Sigmoid colon (tissue), 7 donors: ENCODE results near the gene VPS29. TPM values are rescaled to one million over a fixed set of nuclear protein-coding genes. Genes with fewer than 3 reads are reported as not detected.
"Not testable (repeated sequence)": the region's sequence is repeated elsewhere in the genome, so short reads cannot be mapped to it uniquely, and the experiment has no call there.

Experiments used
- DNase-seq: peaks from one replicate; pipeline ENCODE4 v3.0.0-alpha.2; 2019
- H3K27ac ChIP-seq, 4 donors: fragments of 200-600 bp; sonication (generic); one replicate each; pipeline ENCODE4 v1.5.1; 2016 to 2019; ENCODE audit warnings: mild to moderate bottlenecking in 1 of 4
- H3K27me3 ChIP-seq, 3 donors: fragments of 200-600 bp; sonication (generic); one replicate each; pipeline ENCODE4 v1.5.1; 2019; ENCODE audit warnings: mild to moderate bottlenecking in 1 of 3
- H3K36me3 ChIP-seq, 4 donors: fragments of 200-600 bp; sonication (generic); one replicate each; pipeline ENCODE4 v1.5.1; 2016 to 2019
- H3K4me1 ChIP-seq, 4 donors: fragments of 200-600 bp; sonication (generic); one replicate each; pipeline ENCODE4 v1.5.1; 2017 to 2019
- H3K4me3 ChIP-seq, 4 donors: fragments of 200-600 bp; sonication (generic); one replicate each; pipeline ENCODE4 v1.5.1; 2017 to 2019; ENCODE audit warnings: mild to moderate bottlenecking in 2 of 4, moderate library complexity in 1 of 4
- H3K9me3 ChIP-seq, 4 donors: fragments of 200-600 bp in 3 of 4; sonication (generic) in 3 of 4; one replicate each; pipeline versions ENCODE4 v1.5.1 to v1.6.1; 2013 to 2019
- CTCF ChIP-seq, 4 experiments: fragments of 450-650 bp in 3 of 4; fragments of 200-600 bp in 1 of 4; IDR thresholded peaks; one replicate each; pipeline ENCODE4 v1.5.1; 2016 to 2019; ENCODE audit warnings: antibody characterized with exemption in 4 of 4, mild to moderate bottlenecking in 3 of 4, moderate library complexity in 2 of 4
- EP300 ChIP-seq, 4 donors: sonication (generic); formaldehyde crosslinking; IDR thresholded peaks; one replicate each; pipeline ENCODE4 v1.6.1; 2017; ENCODE audit warnings: antibody characterized with exemption in 4 of 4
- POLR2A ChIP-seq, 2 donors: fragments of 450-650 bp; IDR thresholded peaks; one replicate each; pipeline ENCODE4 v1.6.1; 2016; ENCODE audit warnings: antibody characterized with exemption in 2 of 2, mild to moderate bottlenecking in 2 of 2, moderate library complexity in 2 of 2
- POLR2AphosphoS5 ChIP-seq, 4 donors: sonication (generic); formaldehyde crosslinking; IDR thresholded peaks; one replicate each; pipeline ENCODE4 v1.6.1; 2017; ENCODE audit warnings: antibody characterized with exemption in 4 of 4
- WGBS, 2 donors: extraction: QIAGEN DNeasy Blood & Tissue Kit; methylation state at CpG; one replicate each; pipeline ENCODE4 v1.1.7; 2013; 5-methylcytosine and 5-hydroxymethylcytosine counted together
- intact Hi-C: fragments of 100-400 bp; cut with DNase I; formaldehyde crosslinking; loops from one replicate; pipeline ENCODE4 v1.15.1; 2023
- polyA plus RNA-seq, 3 donors: library from polyadenylated mRNA; stranded (reverse); fragments of 200-250 nt; gene quantifications; one replicate each; pipeline ENCODE4 v1.2.3, GENCODE V29; 2013
- total RNA-seq, 4 donors: library from RNA; depleted of rRNA; stranded (reverse); fragments of >200 nt; gene quantifications; one replicate each; pipeline ENCODE4 v1.1.0, GENCODE V29; 2016
- donor health status: healthy with polysubstance abuse.
- donor health status: Bipolar disorder and iron deficiency.
- donor health status: healthy.

Gene VPS29
- total and polyA plus RNA-seq, 7 donors: 120 to 281 (median 189) TPM

GRCh38 chr12:110547090-110547489 is 45.2 kb upstream of the VPS29 start:
- H3K4me1 ChIP-seq: peaks cover 0 to 98% (median 74%) of the 10 kb centered on the region in 4 donors
- H3K9me3 ChIP-seq: no peaks in the 10 kb centered on the region
- DNase-seq: no peak
- 94 to 96% methylated on average over 2 of the region's 2 CpGs for WGBS, 2 donors
- TF ChIP-seq CTCF (IDR thresholded peaks at IDR 0.05): no peak
- no peak for TF ChIP-seq POLR2AphosphoS5 (IDR thresholded peaks at IDR 0.05)
- TF ChIP-seq POLR2A (IDR thresholded peaks at IDR 0.05): no peak
- no peak for TF ChIP-seq EP300 (IDR thresholded peaks at IDR 0.05)
- intact Hi-C loops: no loop called here
- peak overlapping the region; percentile 82 to 88 (median 83) for H3K27ac ChIP-seq
- H3K4me3 ChIP-seq: no peak overlapping the region
- peaks cover 0 to 7% (median 0%) of the 10 kb centered on the region in 4 donors for H3K36me3 ChIP-seq
- no peaks in the 10 kb centered on the region for H3K27me3 ChIP-seq

GRCh38 chr12:110546339-110546738 is 44.4 kb upstream of the VPS29 start:
- intact Hi-C loops: no loop called here
- Histone ChIP-seq H3K4me1 (peaks cover 0 to 96% (median 73%) of the 10 kb centered on the region in 4 donors), H3K4me3 (no peak overlapping the region), H3K9me3 (no peaks in the 10 kb centered on the region), H3K36me3 (peaks cover 0 to 7% (median 0%) of the 10 kb centered on the region in 4 donors), H3K27ac (peak overlapping the region; percentile 82 to 88 (median 83)), H3K27me3 (no peaks in the 10 kb centered on the region)
- TF ChIP-seq CTCF (IDR thresholded peaks at IDR 0.05): no peak
- peak in 1 of 4 donors; percentile 9 for TF ChIP-seq POLR2AphosphoS5 (IDR thresholded peaks at IDR 0.05)
- DNase-seq: no peak
- WGBS, 2 donors: 85% methylated on average over 3 of the region's 3 CpGs

GRCh38 chr12:110545812-110546211 is 43.9 kb upstream of the VPS29 start:
- intact Hi-C loops: no loop called here
- no peaks in the 10 kb centered on the region for H3K9me3 ChIP-seq
- H3K27ac ChIP-seq: peak overlapping the region; percentile 82 to 88 (median 83)
- DNase-seq: no peak
- H3K4me3 ChIP-seq: no peak overlapping the region
- H3K36me3 ChIP-seq: peaks cover 0 to 7% (median 0%) of the 10 kb centered on the region in 4 donors
- peaks cover 0 to 90% (median 73%) of the 10 kb centered on the region in 4 donors for H3K4me1 ChIP-seq
- TF ChIP-seq CTCF (IDR thresholded peaks at IDR 0.05): no peak
- no peak for TF ChIP-seq POLR2AphosphoS5 (IDR thresholded peaks at IDR 0.05)
- no peak for TF ChIP-seq EP300 (IDR thresholded peaks at IDR 0.05)
- no peak for TF ChIP-seq POLR2A (IDR thresholded peaks at IDR 0.05)
- 95% methylated on average over 10 of the region's 10 CpGs for WGBS, 2 donors
- no peaks in the 10 kb centered on the region for H3K27me3 ChIP-seq

- Histone ChIP-seq H3K4me1 (peaks cover 0 to 85% (median 72%) of the 10 kb centered on the region in 4 donors), H3K27ac (peak overlapping the region; percentile 82 to 88 (median 83))
- DNase-seq, H3K4me3 ChIP-seq, H3K36me3 ChIP-seq, H3K27me3 ChIP-seq, intact Hi-C loops, H3K9me3 ChIP-seq: not testable (repeated sequence)
- 80 to 87% methylated on average over 4 of the region's 4 CpGs for WGBS, 2 donors
These were observed 43.3 kb upstream of the VPS29 start for GRCh38 chr12:110545259-110545658.

GRCh38 chr12:110543965-110544364 is 42.1 kb upstream of the VPS29 start:
- Histone ChIP-seq H3K4me1 (peaks cover 0 to 72% (median 61%) of the 10 kb centered on the region in 4 donors), H3K27ac (peak overlapping the region; percentile 82 to 88 (median 83)), H3K36me3 (peaks cover 0 to 14% (median 4%) of the 10 kb centered on the region in 4 donors), H3K9me3 (no peaks in the 10 kb centered on the region), H3K27me3 (no peaks in the 10 kb centered on the region), H3K4me3 (no peak overlapping the region)
- 80 to 85% methylated on average over 4 of the region's 4 CpGs for WGBS, 2 donors
- TF ChIP-seq POLR2A (IDR thresholded peaks at IDR 0.05) (no peak), EP300 (IDR thresholded peaks at IDR 0.05) (no peak), POLR2AphosphoS5 (IDR thresholded peaks at IDR 0.05) (no peak)
- no peak for DNase-seq
- intact Hi-C loops: loop anchor here (5.0 kb wide), 1 partner anchor 38 kb away; the partner anchor contains the start of gene PPTC7
